Measurements from ENCODE around the gene ALOX15B.

GRCh38 chr17:8087952-8088230 lies 49.0 kb downstream of the ALOX15B start:
- TF ChIP-seq, protein P1, sequence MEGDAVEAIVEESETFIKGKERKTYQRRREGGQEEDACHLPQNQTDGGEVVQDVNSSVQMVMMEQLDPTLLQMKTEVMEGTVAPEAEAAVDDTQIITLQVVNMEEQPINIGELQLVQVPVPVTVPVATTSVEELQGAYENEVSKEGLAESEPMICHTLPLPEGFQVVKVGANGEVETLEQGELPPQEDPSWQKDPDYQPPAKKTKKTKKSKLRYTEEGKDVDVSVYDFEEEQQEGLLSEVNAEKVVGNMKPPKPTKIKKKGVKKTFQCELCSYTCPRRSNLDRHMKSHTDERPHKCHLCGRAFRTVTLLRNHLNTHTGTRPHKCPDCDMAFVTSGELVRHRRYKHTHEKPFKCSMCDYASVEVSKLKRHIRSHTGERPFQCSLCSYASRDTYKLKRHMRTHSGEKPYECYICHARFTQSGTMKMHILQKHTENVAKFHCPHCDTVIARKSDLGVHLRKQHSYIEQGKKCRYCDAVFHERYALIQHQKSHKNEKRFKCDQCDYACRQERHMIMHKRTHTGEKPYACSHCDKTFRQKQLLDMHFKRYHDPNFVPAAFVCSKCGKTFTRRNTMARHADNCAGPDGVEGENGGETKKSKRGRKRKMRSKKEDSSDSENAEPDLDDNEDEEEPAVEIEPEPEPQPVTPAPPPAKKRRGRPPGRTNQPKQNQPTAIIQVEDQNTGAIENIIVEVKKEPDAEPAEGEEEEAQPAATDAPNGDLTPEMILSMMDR (IDR thresholded peaks at IDR 0.05; ENCODE audit: poor library complexity) = no peak
- TF ChIP-seq EZH2 (IDR thresholded peaks at IDR 0.05; ENCODE audit: borderline replicate concordance) = no peak

Measured in hepatocyte (in vitro differentiated cells).